Large intestine (tissue), 3 donors: ENCODE measurements around the gene DAB1. TPM values are rescaled to one million over a fixed set of nuclear protein-coding genes. Genes with fewer than 3 reads are reported as not detected.

ENCODE experiments used
- DNase-seq, 2 donors: peaks; one replicate each; pipeline versions ENCODE4 v3.0.0 to v3.0.0-alpha.2; 2013
- H3K27ac ChIP-seq: one replicate; pipeline ENCODE4 v1.5.1; 2013; ENCODE audit warnings: low read length
- H3K27me3 ChIP-seq: 2 replicates; pipeline ENCODE4 v1.6.1; 2013; ENCODE audit warnings: low read length; ENCODE audit not compliant: control insufficient read depth, insufficient read depth
- H3K36me3 ChIP-seq: 2 replicates; pipeline ENCODE4 v1.6.1; 2013; ENCODE audit warnings: low read length; ENCODE audit not compliant: control insufficient read depth, insufficient read depth
- H3K4me1 ChIP-seq: one replicate; pipeline ENCODE4 v1.6.1; 2013; ENCODE audit warnings: low read length; ENCODE audit not compliant: control insufficient read depth, insufficient read depth
- H3K4me3 ChIP-seq: one replicate; pipeline ENCODE4 v1.5.1; 2013; ENCODE audit warnings: low read length
- H3K9me3 ChIP-seq: one replicate; pipeline ENCODE4 v1.6.1; 2013; ENCODE audit warnings: mild to moderate bottlenecking, low read depth, low read length, moderate library complexity; ENCODE audit not compliant: control insufficient read depth
- WGBS: methylation state at CpG from one replicate; pipeline ENCODE4 v1.1.5; 2013; ENCODE audit warnings: low lambda C conversion rate; ENCODE audit not compliant: insufficient coverage; 5-methylcytosine and 5-hydroxymethylcytosine counted together
- polyA plus RNA-seq: library from polyadenylated mRNA; unstranded; fragments of 120-200 nt; gene quantifications from one replicate; pipeline ENCODE4 v1.2.1, GENCODE V29; 2013

Gene DAB1
- polyA plus RNA-seq, 1 donor: 63.2 TPM

- WGBS: 86% methylated on average over 1 of the region's 2 CpGs
- Histone ChIP-seq H3K27ac (no peak overlapping the region), H3K4me1 (no peaks in the 10 kb centered on the region), H3K4me3 (no peak overlapping the region), H3K27me3 (no peaks in the 10 kb centered on the region), H3K9me3 (no peaks in the 10 kb centered on the region), H3K36me3 (no peaks in the 10 kb centered on the region)
- DNase-seq: no peak
Measured at GRCh38 chr1:57124170-57124569, 299.7 kb downstream of the DAB1 start.

GRCh38 chr1:57122031-57122430 lies 301.8 kb downstream of the DAB1 start:
- Histone ChIP-seq H3K4me1 (no peaks in the 10 kb centered on the region), H3K36me3 (no peaks in the 10 kb centered on the region), H3K27me3 (no peaks in the 10 kb centered on the region), H3K4me3 (no peak overlapping the region), H3K27ac (no peak overlapping the region), H3K9me3 (no peaks in the 10 kb centered on the region)
- no CpG with 5 or more reads among the region's 2 CpGs for WGBS
- no peak for DNase-seq

- DNase-seq: no peak
- Histone ChIP-seq H3K36me3 (no peaks in the 10 kb centered on the region), H3K4me1 (no peaks in the 10 kb centered on the region), H3K4me3 (no peak overlapping the region), H3K9me3 (no peaks in the 10 kb centered on the region), H3K27ac (no peak overlapping the region), H3K27me3 (no peaks in the 10 kb centered on the region)
- 25% methylated on average over 1 of the region's 4 CpGs for WGBS
Measured at GRCh38 chr1:57118948-57119603, 304.8 kb downstream of the DAB1 start.

- no peaks in the 10 kb centered on the region for H3K27me3 ChIP-seq
- DNase-seq: no peak
- no peak overlapping the region for H3K27ac ChIP-seq
- no peaks in the 10 kb centered on the region for H3K36me3 ChIP-seq
- H3K9me3 ChIP-seq: no peaks in the 10 kb centered on the region
- no CpG with 5 or more reads among the region's 1 CpG for WGBS
- no peaks in the 10 kb centered on the region for H3K4me1 ChIP-seq
- H3K4me3 ChIP-seq: no peak overlapping the region
Measured at GRCh38 chr1:57117753-57118152, 306.1 kb downstream of the DAB1 start.

GRCh38 chr1:57116871-57117270 lies 307.0 kb downstream of the DAB1 start:
- H3K27ac ChIP-seq: no peak overlapping the region
- H3K4me1 ChIP-seq: no peaks in the 10 kb centered on the region
- no CpG with 5 or more reads among the region's 4 CpGs for WGBS
- no peaks in the 10 kb centered on the region for H3K36me3 ChIP-seq
- H3K9me3 ChIP-seq: no peaks in the 10 kb centered on the region
- H3K4me3 ChIP-seq: no peak overlapping the region
- DNase-seq: no peak
- H3K27me3 ChIP-seq: no peaks in the 10 kb centered on the region

- no peak overlapping the region for H3K27ac ChIP-seq
- no peaks in the 10 kb centered on the region for H3K9me3 ChIP-seq
- no peak for DNase-seq
- WGBS: no CpG with 5 or more reads among the region's 4 CpGs
- H3K36me3 ChIP-seq: no peaks in the 10 kb centered on the region
- no peaks in the 10 kb centered on the region for H3K4me1 ChIP-seq
- no peaks in the 10 kb centered on the region for H3K27me3 ChIP-seq
- H3K4me3 ChIP-seq: no peak overlapping the region
Measured at GRCh38 chr1:57115030-57115614, 308.7 kb downstream of the DAB1 start.

GRCh38 chr1:57112148-57112547 lies 311.7 kb downstream of the DAB1 start:
- Histone ChIP-seq H3K4me1 (no peaks in the 10 kb centered on the region), H3K27ac (no peak overlapping the region), H3K36me3 (no peaks in the 10 kb centered on the region), H3K27me3 (no peaks in the 10 kb centered on the region), H3K9me3 (no peaks in the 10 kb centered on the region), H3K4me3 (no peak overlapping the region)
- WGBS: no CpG with 5 or more reads among the region's 2 CpGs
- DNase-seq: no peak

- no peaks in the 10 kb centered on the region for H3K36me3 ChIP-seq
- no peak overlapping the region for H3K27ac ChIP-seq
- H3K4me1 ChIP-seq: no peaks in the 10 kb centered on the region
- H3K27me3 ChIP-seq: no peaks in the 10 kb centered on the region
- peak in 1 of 2 donors; percentile 24 for DNase-seq
- H3K9me3 ChIP-seq: no peaks in the 10 kb centered on the region
- H3K4me3 ChIP-seq: no peak overlapping the region
- WGBS: no CpG with 5 or more reads among the region's 2 CpGs
Measured at GRCh38 chr1:57111175-57111574, 312.7 kb downstream of the DAB1 start.

GRCh38 chr1:57109883-57110282 lies 314.0 kb downstream of the DAB1 start:
- WGBS: no CpG with 5 or more reads among the region's 3 CpGs
- DNase-seq: no peak

GRCh38 chr1:57109247-57109646 lies 314.6 kb downstream of the DAB1 start:
- H3K36me3 ChIP-seq: no peaks in the 10 kb centered on the region
- no peaks in the 10 kb centered on the region for H3K27me3 ChIP-seq
- no peaks in the 10 kb centered on the region for H3K9me3 ChIP-seq
- no peaks in the 10 kb centered on the region for H3K4me1 ChIP-seq
- H3K4me3 ChIP-seq: no peak overlapping the region
- no CpG with 5 or more reads among the region's 1 CpG for WGBS
- DNase-seq: no peak
- H3K27ac ChIP-seq: no peak overlapping the region

More at GRCh38 chr1:57109883-57110282, 314.0 kb downstream of the DAB1 start:
- no peaks in the 10 kb centered on the region for H3K4me1 ChIP-seq
- H3K9me3 ChIP-seq: no peaks in the 10 kb centered on the region
- H3K36me3 ChIP-seq: no peaks in the 10 kb centered on the region
- H3K4me3 ChIP-seq: no peak overlapping the region
- no peak overlapping the region for H3K27ac ChIP-seq
- no peaks in the 10 kb centered on the region for H3K27me3 ChIP-seq

GRCh38 chr1:57106296-57106695 lies 317.6 kb downstream of the DAB1 start:
- Histone ChIP-seq H3K36me3 (no peaks in the 10 kb centered on the region), H3K4me3 (no peak overlapping the region), H3K27me3 (no peaks in the 10 kb centered on the region), H3K4me1 (no peaks in the 10 kb centered on the region), H3K27ac (no peak overlapping the region), H3K9me3 (no peaks in the 10 kb centered on the region)
- no CpG with 5 or more reads among the region's 4 CpGs for WGBS
- DNase-seq: no peak
